Transverse colon (tissue), 4 donors: ENCODE results near the gene DBX1.
A peak's percentile ranks its signal among the peaks of the same experiment; 100 is the strongest.

Experiments
- CTCF ChIP-seq, 5 experiments: fragments of 200-600 bp in 3 of 5; fragments of 450-650 bp in 2 of 5; sonication (generic) in 3 of 5; IDR thresholded peaks; 1 replicate in 2 of 5; 2 replicates in 3 of 5; pipeline ENCODE4 v1.5.1; 2016 to 2017; ENCODE audit warnings: antibody characterized with exemption in 5 of 5, inconsistent platforms in 3 of 5, mild to moderate bottlenecking in 2 of 5, moderate library complexity in 1 of 5
- EP300 ChIP-seq: sonication (generic); formaldehyde crosslinking; IDR thresholded peaks from one replicate; pipeline ENCODE4 v1.6.1; 2017; ENCODE audit warnings: antibody characterized with exemption, low read depth
- POLR2A ChIP-seq: fragments of 450-650 bp; IDR thresholded peaks from one replicate; pipeline ENCODE4 v1.6.1; 2016; ENCODE audit warnings: antibody characterized with exemption, mild to moderate bottlenecking, moderate library complexity
- POLR2AphosphoS5 ChIP-seq, 3 donors: sonication (generic); formaldehyde crosslinking; IDR thresholded peaks; one replicate each; pipeline ENCODE4 v1.6.1; 2016; ENCODE audit warnings: antibody characterized with exemption in 3 of 3

- peak; percentile 80 to 89 (median 84) for TF ChIP-seq CTCF (IDR thresholded peaks at IDR 0.05)
- TF ChIP-seq POLR2A, result no peak
- TF ChIP-seq EP300, result peak; percentile 72
- TF ChIP-seq POLR2AphosphoS5 (IDR thresholded peaks at IDR 0.05), result peak; percentile 73 to 84 (median 77)
These were observed 49.2 kb downstream of the DBX1 start for GRCh38 chr11:20110908-20111669.
